NK-92 (cell line): ENCODE data around the gene COX19.

Source experiments
- DNase-seq: peaks from one replicate; lab custom pipeline; 2025; ENCODE audit not compliant: unreplicated experiment; lab: John Stamatoyannopoulos, UW

COX19 gene, protein sequence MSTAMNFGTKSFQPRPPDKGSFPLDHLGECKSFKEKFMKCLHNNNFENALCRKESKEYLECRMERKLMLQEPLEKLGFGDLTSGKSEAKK

DNA sequence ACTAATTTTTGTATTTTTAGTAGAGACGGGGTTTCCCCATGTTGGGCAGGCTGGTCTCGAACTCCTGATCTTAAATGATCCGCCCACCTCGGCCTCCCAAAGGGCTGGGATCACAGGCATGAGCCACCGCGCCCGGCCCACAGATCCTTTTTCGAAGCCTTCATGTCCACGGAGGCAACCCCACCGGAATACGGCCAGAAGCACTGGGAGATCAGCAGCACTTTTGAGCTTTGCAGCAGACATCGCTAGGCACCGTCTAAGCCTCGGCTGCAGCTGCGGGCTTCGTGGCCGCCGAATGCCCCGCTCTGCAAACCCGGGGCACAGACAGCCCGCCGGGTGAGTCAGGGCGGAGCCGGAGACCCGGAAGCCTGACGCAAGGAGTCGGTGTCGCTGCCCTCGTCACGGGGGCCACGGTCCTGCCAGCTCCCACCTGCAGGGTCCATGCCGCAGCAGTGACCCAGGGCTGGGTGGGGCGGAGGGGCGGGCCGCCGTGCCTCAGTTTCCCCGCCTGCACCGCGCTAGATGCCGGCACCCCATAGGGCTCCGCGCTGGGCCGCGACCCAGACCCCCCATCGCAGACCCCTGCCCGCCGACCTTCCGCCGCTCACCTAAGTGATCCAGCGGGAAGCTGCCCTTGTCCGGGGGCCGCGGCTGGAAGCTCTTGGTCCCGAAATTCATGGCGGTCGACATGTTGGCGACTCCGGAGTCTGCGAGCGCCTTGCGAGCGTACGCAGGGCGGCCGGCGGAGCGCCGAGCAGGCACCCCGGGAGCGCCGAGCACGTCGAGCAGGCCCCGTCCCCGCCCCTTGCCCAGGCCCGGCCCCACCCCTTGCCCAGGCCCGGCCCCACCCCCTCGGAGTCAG lies at the start of gene COX19:
Gene COX19, minus strand, starts transcription at position 730 of the 862 bp plus-strand sequence. Its CDS starts 40 bp downstream, at position 690.
- peak; percentile 16 for DNase-seq

DNA sequence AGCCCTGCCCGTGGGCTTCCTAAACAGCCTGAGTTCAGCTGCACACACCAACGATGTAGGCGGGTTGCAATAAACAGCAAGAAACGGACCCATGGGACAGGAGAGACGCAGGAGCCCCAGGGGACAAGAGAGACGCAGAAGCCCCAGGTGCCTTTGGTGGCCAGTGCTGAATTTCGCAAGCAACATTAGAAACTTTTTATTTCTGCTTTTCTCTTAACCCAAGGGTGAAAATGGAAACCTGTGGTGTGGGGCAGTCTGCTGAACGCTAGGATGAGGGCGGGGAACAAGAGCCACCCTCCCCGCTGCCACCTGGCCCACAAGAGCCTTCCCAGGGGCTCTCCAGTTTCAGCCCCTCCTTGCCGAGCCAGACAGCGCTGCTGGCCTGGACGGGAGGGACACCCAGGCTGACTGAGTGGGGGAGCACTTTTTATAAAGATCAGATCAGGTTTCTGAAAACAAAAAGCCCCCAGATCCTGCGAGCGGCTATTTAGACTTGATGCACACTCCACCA lies 49.0 kb upstream of the COX19 start:
- no peak for DNase-seq

DNA sequence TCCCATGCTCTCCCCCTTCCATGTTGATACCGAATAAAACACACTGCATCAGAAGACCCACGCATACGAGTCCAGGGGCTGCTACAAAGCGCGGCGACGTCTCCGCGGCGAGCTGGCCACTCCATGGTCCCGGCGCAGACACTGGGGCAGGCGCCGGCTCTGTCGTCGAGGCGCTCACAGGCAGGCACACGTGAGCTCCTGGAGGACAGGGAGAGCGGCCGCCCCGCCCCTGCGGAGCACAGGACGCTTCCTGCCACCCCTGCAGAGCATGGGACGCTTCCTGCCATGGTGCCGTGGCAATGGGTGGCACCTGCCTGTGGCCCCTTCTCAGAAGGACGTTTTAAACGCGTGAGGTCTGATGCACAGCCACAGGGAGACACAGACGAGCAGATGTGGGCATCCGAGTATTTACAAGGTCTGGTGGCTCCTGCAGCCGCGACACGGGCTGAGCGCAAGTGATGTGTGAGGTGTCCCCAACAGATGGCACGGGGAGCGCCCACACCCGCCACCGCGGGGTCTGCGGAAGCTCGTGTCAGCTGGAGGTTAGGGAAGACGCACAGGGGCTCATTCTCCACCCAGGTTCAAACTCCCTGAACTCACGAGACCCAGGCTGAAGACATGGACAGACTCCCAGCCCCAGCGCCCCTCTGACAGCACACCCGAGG lies 47.6 kb upstream of the COX19 start:
- no peak for DNase-seq

DNA sequence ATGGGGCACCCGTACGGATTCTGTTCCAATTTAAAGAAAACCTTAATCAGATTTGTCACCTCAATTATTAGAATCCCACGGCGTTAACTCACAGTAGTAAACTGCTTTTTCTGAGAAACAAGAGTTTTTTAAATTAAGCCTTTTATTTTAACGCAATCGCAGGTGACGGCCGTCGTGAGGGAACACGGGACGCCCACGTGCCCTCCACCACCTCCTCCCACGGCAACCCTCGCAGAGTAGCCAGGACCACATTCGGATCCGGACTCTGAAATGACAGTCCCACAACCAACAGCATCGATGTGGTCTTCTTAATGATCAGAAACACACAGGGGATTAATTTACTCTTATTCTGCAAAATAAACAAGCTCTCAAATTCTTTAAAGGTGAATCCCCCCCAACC lies 47.0 kb upstream of the COX19 start:
- DNase-seq = no peak

DNA sequence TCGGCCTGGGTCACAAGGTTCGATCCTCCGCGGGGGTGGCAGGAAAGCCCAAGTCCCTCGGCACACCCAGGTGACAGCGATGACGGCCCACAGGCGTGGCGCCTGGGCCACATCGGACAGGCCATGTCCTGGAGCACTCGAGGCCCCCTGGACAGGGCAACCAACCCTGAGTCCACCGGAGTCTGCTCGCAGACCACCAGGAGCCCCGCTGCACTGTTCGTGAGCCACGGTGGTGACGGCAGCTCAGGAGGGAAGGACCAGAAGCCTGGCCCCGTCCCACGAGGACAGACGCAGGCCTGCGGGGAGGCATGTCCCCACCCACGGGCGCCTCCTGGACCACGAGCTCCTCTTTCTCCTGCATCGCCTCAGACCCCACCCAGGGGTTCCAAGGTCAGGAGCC lies 46.6 kb upstream of the COX19 start:
- DNase-seq = no peak

DNA sequence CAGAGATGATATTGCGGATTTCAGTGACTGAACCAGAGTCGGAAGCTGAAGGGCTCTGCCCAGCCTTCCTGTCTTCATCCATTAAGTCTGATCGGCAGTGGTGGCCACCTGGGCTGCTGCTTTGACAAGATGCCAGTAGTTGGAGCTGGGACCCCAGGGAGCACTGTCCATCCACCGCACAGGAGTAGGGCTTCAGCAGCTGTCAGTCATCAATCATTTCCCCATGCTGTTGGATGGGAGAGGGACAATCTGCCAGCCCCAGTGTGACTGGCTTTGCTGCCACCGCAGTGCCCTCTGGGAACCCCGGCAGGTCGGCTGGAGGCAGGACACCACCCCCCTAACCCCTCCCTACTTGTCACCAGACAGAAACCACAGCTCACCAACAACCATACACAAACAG lies 46.0 kb upstream of the COX19 start:
- no peak for DNase-seq

DNA sequence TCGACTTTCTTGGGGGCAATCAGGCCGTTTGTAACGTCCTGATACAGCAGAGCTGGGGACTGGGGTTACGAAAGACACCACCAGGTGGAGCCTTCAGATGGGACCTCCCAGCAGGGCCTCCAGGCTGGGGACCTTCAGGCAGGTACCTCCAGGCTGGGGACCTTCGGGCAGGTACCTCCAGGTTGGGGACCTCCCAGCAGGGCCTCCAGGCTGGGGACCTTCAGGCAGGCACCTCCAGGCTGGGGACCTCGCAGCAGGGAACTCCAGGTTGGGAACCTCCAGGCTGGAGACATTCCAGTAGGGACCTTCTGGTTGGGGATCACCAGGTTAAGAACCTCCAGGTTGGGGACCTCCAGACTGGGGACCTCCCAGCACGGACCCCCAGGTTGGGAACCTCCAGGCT lies 45.5 kb upstream of the COX19 start:
- DNase-seq = no peak

DNA sequence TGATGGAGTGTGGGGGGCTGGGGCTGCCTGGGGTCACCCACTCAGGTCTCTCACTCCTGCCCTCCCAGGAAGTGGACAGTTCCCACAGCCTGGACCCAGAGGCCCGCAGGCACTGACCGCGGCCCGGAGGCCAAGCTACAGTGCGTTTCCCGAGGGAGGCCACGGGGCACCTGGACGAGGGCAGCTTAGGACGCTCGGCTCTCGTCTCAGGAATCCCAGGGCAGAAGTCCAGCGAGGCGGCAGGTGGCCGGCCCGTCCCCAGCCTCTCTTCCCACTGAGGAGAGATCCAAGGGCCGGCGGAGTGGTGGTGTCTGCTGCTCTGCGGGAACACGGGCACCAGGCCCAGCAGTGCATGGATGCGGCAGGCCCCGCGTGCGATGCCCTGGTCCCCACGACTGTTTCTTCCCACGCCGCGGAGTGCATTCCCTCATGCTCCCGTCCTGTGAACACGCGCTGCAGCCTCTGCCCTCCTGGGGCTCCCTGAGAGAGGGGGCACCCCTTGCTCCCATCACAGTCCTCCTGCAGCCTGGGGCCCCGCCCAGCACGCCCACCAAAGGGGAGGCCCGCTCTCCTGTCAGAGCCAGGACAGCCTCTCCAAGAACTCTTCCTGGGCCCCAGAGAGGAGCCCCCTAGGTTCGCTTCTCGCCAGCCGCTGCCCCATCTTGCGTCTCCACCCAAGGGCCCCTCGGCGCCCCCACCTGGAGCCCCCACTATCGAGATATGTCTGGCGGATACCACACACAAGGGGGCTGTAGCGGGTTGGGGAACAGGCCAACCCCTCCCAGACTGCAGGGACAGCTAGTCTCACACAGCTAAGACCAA lies 44.7 kb upstream of the COX19 start:
- no peak for DNase-seq

DNA sequence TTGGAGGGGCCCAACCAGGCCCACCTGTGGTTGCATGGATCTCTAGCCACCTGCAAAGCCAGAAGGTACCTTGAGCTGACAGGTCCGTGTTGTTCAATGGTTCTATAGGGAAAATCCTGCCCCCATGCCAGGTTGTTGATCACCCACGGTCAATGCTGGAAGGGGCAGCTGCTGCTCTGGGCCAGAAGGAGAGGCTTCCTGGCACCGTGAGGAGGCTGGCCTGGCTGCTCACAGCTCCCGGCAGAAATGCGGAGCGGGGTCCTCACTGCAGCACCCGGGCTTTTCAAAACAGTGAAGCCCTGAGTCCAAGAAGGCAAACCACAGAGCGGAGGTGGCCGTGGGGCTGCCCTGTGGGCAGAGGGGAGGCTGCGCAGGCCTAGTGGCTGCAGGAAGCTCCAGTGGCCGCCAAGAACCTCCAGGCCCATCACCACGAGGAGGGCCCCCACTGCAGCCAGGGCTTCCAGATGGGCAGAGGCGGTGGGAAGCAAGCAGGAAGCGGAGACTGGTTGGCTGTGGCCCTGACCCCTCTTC lies 44.0 kb upstream of the COX19 start:
- no peak for DNase-seq

DNA sequence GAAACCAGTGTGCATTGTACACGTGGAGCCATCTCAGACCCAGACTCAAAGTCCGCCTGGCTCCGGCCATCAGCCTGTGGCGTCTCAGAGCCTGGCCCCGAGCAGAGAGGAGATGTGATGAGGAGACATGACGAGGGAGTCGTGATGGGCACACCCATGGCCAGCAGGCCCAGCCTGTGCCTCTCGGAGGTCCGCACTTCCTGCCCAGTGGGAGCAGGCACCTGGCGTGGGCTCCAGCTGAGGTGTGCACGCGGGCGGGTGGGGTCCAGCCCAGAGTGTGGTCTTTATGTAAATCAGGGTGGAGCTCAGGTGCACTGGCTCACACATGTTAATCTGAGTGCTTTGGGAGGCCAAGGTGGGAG lies 43.0 kb upstream of the COX19 start:
- no peak for DNase-seq

DNA sequence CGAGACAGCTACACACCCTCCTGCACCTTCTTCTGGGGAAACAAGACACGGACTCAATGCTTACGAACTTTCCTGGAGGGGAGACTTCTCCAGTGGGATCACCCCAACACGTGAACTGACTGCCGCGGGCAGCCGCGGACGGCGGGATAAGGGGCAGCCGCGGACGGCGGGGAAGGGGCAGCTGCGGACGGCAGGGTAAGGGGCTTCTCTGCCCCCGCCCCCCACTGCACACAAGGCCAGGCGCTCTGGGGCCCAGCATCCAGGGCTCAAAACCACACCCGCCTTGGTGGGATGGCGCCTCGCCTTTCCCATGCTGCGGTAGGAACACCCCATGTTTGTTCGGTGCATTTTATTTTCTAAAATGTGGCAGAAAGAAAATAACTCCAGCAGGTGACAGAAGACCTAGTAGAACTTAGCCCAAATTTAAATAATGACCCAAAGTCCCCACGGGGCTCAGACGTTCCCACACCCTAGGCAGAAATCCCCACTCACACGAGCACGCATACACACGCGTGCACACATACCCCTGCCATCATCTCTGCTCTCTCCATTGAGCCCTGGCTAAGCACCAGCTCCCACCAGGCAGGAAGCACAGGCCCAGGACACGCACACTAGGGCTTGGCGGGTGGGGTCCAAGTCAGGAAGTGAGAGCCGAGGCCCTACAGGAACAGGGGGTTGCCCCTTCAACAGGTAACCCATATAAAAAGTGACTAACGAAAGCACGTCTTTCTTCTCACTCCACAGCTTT lies 42.4 kb upstream of the COX19 start:
- no peak for DNase-seq

DNA sequence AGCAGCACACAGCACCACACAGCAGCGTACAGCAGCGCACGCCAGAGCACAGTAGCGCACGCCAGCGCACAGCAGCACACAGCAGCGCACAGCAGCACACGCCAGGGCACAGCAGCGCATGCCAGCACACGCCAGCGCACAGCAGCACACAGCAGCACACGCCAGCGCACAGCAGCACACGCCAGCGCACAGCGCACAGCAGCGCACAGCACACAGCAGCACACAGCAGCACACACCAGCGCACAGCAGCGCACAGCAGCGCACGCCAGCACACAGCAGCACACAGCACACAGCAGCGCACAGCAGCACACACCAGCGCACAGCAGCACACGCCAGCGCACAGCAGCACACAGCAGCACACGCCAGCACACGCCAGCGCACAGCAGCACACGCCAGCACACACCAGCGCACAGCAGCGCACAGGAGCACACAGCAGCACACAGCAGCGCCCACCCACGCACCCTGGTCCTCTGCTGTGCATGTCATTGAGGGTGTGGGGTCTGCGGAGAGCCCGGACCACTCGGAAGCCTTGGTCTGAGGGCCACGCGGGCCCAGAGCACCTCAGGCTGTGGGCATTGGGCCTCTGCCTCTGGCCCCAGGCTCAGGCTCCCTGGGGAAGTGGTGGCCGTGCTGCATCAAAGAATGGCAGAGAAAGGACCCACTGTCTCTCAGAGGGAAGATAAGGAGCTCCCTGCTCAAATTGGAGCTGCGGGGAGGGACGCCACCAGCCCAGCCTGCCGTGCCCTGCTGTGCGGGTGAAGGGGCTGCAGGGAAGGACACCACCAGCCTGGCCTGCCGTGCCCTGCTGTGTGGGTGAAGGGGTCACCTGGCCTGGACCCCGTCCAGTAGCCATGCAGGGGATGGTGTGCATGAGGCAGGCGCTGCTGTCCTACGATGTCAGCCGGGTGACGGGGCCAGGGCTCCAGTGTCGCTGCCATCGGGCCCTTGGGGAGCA lies 41.5 kb upstream of the COX19 start:
- DNase-seq = no peak

DNA sequence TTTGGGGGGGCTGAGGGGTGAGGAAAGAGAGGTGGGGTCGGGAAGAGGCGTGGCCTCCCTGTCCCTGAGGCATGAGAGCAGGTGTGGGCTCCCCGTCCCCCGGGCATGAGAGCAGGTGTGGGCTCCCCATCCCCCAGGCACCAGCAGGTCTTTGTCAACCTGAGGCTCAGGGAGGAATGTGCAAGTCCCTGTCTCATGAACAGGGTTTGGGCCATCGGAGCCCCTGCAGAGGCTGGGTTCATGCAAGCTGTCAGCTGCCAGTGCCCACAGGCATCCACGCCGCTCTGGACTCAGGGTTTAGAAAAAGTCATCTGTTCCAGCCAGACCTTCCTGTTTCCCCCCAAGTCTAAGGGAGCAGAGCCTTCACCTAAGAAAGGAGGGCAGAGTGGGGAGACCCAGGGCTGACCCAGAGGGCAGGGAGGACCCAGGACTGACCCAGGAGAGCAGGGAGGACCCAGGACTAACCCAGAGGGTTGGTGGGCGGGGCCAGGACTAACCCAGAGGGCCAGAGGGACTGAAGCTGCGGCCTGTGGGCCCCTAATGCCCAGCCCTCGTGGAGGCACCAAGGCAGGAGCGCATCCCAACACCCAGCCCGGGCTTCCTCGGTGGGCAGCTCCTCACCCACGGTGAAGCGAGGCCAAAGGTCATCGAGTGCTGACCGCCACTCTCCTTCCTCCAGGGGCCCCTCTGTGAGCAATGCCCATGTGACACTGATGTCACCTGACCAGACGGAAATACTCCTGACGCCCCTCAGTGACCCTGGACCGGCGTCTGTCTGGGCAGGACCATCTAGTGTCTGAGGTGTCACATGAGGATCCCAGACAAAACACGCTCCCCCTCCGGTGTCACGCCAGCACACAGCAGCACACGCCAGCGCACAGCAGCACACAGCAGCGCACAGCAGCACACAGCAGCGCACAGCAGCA lies 40.1 kb upstream of the COX19 start:
- no peak for DNase-seq

DNA sequence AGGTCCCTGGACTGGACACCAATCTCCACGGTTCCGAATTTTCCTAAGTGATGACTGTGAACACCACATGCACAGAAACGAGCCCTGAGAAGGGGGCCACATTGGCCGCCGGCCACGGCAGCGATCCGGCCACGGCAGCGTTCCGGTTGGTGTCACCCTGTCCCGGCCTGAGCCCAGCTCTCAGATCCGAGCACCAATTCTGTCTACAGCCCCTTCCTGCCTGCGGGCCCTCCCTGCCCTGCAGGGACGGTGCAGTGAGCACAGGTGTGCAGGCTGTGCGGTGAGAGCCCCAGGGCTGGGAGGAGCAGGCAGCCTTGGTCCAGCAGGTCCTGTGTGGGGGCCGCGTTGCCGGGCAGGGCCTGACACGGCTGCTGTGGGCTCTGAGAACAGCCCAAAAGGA lies 39.3 kb upstream of the COX19 start:
- no peak for DNase-seq

DNA sequence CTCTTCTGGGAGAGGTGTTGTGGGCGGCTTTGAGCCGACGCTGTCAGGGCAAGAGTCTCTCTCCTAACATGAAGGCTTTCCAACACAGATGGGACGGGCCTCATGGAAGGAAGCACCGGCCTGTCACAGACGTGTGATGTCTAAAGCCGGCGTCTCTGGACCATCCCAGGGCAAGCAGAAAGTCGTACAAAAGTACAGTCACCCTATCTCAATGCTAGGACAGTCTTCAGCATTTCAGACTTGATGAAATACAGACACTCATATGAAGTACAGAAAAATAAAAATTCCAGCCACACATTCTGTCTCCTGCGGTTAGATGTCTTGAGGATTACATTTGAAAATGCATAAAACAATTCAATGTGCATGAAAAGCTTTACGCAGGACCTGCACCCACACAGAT lies 38.2 kb upstream of the COX19 start:
- no peak for DNase-seq

DNA sequence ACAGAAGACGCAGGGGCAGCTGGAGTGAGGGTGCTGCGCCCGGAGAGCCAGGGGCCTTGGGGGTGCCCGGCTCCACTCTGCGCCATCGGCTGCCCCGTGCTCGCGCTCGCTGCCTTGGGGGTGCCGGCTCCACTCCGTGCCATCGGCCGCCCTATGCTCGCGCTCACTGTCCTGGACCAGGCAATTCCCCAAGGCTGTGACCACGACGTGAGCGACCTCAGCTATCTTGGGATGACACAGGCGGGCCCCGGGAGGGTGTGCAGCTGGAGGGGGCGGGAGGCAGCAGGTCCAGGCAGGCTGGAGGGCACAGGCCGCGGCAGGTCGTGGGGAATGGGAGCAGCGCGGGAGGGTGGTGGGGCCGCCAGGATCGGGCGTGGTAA lies 37.4 kb upstream of the COX19 start:
- no peak for DNase-seq

DNA sequence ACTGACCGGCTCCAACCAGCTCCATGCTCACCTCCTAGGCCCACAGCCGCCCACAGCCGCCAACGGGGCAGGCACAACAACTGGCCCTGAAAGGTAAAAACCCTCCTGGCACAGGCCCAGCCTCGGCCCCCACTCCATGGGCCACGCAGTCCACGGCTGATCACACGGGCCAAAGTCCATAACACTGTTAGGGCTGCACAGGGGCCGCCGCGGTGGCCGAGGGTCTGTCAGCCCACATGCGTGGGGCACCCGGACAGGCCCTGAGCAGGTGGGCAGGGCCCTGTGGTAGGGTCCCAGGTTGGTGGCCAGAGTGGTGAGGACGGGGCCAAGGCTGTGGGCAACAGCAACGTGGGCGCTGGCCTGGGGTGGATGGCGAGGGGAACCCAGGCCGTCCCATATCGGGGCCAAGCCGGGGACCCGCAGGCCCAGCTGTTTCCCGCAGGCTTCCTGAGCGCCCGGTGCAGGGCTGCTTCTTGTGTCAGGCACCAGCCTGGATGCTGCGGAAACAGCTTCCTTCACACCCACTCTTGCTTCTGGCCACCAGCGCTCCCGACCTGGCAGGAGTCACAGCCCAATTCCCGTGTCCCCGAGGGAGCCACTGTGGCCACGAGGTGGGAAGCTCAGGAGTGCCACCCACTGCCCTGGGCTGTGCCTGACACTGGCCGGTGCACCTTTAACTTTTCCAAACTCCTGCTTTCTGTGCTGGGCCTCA lies 36.8 kb upstream of the COX19 start:
- no peak for DNase-seq
